Stimulated activated CD8-positive, alpha-beta memory T cell treated with anti-CD3 and anti-CD28 coated beads, Interleukin-4, amount 100 ng/mL, for 4 hours (primary cell): ENCODE data around the gene TNC.

Experiments used
- DNase-seq, 2 donors: peaks; one replicate each; pipeline ENCODE4 v3.0.0-alpha.2; 2020; ENCODE audit warnings: low read depth in 2 of 2, low spot score in 1 of 2

TNC gene

DNA sequence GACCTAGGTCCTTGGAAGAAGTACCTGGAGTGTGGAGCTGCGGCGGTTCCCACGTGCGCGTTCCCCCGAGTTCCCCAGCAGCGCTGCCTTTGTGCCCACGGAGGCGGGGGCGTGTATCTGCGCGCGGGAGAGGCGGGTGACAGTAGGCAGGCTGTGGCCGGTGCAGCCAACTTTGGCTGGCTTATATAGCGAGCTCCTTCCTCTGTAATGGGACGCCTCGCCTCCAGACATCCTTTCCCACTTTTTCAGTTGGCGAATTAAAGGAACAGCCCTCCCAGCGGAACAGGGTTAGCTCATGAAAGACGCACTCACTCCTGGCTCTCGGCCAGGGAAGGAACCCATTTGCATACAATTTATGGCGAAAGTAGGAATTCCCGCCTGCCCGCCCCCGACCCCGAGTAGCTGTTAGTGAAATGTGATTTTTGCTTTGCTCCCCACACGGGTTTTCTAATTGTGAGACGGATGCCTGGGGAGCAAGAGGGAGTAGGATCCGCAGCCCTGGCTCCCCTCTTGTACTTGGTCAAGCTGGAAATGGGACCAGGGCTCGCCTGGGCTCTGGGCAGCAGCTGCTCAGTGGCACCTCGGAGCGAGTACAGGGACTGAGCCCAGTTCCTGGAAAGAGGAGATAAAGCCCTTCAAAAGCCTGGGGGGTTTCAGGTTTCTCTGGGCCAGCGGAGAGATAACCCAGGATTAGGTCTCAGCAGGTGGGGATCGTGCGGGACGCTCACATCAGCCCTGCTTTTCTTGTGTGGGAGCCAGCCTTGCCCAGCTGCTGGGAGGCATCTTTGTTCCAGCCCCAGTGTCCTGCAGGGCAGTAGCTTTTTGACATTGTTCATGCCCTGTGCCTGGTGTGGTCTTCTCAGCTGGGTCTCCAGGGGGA, at the start of gene TNC:
TNC (minus strand) TSS at position 159 of the 880 bp plus-strand sequence. CDS start 27,139 bp downstream, outside the sequence.
- no peak for DNase-seq

- DNase-seq, result no peak
Measured at GRCh38 chr9:115167175-115167574, 49.2 kb upstream of the TNC start.

DNA sequence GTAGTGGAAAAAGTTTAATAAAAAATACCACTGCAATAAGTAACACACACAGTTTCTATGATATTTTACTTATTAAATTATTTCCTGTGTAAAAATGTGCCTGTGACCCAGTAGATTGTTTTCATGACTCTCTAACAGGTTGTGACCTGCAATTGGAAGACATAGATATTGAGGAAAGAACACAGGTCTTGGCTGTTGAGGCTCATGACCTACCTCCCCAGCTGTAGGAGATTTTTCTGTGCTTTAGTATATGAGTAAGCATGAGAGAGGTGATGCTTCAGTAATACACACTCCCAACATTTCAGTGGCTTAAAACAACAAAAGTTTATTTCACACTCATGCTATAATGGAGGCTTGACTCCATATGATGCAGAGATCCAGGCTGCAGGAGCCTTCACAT, 47.3 kb upstream of the TNC start:
- DNase-seq, result no peak

- DNase-seq, result no peak
Measured at GRCh38 chr9:115164511-115164974, 46.6 kb upstream of the TNC start.

DNA sequence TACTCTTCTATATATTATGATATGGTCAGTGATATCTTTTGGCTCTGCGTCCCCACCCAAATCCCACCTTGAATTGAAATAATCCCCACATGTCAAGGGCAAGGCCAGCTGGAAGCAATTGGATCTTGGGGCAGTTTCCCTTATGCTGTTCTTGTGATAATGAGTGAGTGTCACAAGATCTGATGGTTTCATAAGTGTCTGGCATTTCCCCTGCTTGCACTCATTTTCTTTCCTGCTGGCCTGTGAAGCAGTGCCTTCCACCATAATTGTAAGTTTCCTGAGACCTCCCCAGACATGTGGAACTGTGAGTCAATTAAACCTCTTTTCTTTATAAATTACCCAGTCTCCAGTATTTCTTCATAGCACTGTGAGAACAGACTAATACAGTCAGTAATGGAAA, 45.0 kb upstream of the TNC start:
- DNase-seq, result no peak

DNA sequence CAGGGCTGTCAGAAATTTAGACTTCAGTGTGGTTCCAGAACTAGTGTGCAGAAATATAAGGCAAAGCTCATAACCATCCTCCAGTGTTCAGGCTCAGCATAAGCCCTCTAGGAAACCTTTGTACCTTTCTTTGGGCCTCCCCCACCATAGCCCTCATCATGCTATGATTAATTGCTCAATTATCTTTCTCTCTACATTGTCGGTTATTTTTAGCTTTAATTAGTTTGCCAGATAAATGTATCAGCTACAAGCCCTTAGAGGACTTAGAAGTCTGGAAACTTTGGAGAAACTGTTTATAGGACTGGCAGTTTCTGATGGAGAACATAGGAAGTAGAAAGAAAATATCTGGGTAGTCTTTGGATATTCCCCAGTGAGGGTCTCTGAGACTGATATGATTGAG, 43.5 kb upstream of the TNC start:
- no peak for DNase-seq

GRCh38 chr9:115158661-115159481, 40.9 kb upstream of the TNC start:
- no peak for DNase-seq

DNA sequence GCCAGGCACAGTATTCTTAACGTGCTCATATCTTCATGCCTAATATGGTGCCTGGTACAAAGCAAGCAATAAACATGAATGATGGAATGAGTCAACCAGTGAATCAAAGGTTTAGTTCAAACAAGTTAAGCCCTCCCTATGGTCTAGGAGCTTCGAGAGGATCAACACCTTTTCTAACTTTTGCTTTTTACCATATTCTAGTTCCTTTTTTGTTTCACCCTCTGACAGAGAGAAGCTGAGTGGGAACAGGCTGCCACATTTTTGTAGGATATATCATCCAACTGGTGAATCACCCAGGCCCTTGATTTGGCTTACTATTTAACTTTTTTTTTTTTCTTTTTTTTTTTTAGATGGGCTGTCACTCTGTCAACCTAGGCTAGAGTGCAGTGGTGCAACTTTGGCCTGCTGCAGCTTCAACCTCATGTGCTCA, 39.3 kb upstream of the TNC start:
- no peak for DNase-seq

- no peak for DNase-seq
Measured at GRCh38 chr9:115155037-115155436, 37.1 kb upstream of the TNC start.

DNA sequence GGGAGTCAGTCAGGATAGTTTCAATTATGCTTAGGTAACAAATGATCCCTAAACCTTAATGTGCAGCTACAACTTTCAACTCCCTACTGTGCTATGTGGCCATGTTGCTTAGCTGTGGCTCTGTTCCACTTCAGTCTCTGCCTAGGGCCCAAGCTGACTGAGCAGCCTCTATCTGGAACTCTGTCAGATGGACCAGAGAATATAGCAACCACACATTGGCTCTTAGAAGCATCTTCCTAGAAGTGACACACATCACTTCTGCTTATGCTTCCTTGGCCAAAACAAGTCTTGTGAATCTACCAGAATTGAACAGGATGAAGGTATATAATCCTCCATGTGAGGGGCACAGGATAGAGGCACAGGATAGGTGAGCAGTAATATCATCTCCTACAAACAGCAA, 36.7 kb upstream of the TNC start:
- no peak for DNase-seq

DNA sequence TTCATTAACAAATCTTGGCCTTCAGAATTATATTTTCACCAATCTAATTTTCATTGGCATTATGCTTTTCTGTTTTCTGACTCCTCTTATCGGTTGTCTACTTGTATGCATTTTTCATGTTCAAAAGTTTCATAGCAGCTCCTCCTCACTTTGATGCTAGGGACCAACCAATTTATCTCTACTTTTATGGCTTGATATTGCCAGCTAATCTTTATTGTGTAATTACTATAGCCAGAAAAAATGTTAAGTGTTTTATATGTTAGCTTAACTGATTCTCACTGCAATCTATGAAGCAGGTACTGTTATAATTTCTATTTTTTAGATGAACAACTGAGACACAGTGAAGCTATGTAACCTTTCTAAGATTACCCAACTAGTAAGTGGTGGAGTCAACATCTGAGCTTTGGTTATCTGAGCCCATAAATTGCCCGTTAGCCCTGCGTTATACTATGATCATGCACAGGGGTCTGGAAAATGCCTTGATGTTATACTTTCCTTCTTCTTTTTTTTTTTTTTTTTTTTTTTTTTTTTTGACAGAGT, 34.4 kb upstream of the TNC start:
- DNase-seq, result no peak

DNA sequence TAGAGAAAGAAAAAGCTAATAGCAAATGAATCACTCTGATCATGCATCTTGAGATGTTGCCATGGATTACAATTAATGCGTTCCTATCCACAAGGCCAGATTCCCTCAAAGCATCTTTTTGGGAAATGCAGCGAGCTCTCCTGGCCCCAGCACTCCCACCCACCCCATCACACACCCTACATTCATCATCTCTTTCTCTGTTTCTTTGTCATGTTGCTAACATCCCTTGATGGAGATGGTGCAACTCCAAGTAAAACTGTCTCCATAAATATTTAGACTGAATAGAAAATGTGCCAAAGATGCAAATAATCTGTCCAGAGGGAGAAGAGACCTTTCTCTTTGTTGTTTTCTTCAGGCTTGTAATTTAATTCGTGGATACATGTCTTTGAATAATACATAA, 30.8 kb upstream of the TNC start:
- no peak for DNase-seq

DNA sequence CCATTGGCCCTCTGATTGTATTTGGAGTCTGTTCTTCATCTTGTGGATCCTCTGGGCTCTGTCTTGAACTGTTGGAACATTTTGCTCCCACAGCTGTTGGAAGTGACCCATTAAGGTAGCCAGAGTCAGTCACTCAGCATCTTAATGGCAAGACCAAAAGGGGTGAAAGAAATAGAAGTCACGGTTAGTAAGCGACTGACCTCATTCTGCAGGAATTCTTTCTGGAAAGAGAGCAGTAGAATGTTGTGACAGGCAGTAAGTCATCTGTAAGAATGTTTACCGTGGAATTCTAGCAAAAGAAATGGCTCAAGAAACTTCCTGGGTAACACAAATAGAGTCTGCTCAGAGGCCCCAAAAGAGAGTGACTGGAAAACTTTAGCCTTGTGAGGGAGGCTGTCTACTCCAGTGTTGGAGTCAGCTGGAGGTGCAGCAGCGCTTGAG, 28.6 kb upstream of the TNC start:
- DNase-seq, result no peak

- DNase-seq, result no peak
Measured at GRCh38 chr9:115144706-115145105, 26.7 kb upstream of the TNC start.

- DNase-seq, result no peak
Measured at GRCh38 chr9:115143689-115144088, 25.7 kb upstream of the TNC start.

GRCh38 chr9:115142517-115143270, 24.7 kb upstream of the TNC start:
- DNase-seq, result no peak

- no peak for DNase-seq
Measured at GRCh38 chr9:115142090-115142489, 24.1 kb upstream of the TNC start.

DNA sequence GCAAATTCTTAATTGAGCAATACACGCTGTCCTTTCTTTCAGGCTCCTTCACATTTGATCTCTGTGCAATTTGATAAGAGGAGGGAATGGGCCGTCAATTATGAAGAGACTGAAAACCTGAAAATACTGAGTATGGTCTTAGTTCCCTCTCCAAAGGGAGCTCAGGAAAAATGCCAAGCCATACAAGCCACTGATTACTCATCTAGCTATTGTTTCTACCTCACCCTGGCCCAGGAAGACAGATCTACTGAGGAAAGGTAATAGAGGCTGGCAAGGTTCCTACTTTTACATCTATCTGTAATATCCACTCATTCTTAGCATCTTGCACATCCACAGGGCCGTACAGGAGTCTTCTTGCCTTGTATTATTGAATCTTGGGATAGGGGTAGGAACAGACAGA, 23.7 kb upstream of the TNC start:
- DNase-seq, result no peak

- no peak for DNase-seq
Measured at GRCh38 chr9:115138151-115138550, 20.2 kb upstream of the TNC start.

DNA sequence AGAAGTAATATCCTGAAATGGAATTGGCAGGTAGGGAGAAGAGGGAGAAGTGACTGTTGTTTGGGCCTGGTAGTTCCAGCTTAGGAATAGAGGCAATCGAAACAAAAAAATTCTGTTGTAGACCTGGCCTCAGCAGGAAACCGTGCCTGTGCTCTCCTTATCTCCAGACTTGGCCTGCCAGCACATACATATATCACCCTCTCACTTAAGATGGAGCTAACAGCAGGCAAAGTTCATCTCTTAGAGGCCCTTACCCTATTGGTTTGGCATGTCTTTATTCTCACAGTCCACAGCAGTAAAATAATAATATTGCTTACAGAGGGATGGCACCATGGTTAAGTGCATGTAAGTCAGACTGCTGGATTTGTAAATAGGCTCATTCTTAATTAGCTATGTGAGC, 19.6 kb upstream of the TNC start:
- DNase-seq, result no peak
